ENCODE measurements around the gene TMEM165.

Gene TMEM165

GRCh38 chr4:55407764-55408163, 12.0 kb downstream of the TMEM165 start:
- no peak for DNase-seq

DNA sequence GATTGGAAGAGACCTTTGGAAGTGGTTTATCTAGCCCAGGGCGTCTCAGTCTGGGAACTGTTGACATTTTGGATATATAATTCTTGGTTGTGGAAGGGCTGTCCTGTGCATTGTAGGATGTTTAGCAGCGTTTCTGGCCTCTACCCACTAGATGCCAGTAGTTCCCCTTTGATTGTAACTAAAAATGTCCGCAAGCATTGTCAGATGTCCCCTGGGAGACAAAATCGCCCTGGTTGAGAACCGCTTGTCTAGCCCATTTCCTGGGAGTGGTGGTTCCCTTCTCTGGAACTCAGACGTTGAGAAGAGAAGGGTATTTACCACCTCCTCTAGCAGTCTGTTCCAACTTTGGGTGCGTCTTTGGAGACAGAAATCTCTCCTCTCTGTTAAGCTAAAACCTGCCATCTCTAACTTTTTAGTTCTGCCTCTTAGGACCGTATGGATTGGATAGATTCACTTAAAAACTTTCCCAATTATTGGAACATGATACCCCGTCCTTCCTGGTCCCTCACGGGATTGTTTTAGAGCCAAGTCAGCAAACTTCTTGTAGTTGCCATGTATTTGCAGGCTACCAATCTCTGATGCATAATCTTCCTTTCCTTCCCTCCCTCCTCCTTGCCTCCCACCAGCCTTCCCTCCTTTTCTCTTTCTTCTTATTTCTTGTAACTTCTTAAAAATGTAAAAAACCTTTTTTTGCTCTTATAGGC, 13.9 kb downstream of the TMEM165 start:
- peak; percentile 62 for DNase-seq

DNA sequence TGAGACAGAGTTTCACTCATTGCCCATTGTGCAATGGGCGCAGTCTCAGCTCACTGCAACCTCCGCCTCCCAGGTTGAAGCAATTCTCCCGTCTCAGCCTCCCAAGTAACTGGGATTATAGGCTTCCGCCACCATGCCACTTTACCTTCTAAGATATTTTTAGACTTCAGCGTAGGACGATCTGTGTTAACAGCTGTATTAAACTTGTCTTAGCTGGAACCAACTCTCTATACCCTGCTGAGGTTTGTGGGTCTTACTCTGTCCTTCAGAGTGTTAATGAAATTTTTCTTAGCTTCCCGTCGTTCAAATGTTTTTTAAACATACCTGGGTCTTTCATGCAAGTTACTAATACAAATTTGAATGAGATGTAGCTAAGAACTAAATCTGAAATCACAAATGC, 14.7 kb downstream of the TMEM165 start:
- no peak for DNase-seq

- DNase-seq: no peak
Measured at GRCh38 chr4:55411621-55412020, 15.9 kb downstream of the TMEM165 start.

DNA sequence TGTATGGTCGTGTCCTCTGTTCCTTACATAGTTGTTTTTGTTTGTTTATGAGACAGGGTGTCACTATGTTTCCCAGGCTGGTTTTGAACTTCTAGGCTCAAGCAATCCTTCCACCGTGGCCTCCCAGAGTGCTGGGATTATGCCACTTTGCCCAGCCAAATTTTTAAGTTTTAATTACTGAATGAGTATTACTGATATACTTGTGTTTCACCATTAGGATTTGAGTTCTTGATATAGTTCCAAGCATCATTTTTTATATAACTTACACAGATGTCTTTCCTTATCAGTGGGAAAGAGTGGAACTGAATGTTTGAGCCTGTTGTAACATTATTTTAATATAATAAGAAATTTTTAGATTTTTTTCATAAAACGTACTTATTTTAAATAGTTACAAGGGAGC, 20.4 kb downstream of the TMEM165 start:
- DNase-seq: no peak

DNA sequence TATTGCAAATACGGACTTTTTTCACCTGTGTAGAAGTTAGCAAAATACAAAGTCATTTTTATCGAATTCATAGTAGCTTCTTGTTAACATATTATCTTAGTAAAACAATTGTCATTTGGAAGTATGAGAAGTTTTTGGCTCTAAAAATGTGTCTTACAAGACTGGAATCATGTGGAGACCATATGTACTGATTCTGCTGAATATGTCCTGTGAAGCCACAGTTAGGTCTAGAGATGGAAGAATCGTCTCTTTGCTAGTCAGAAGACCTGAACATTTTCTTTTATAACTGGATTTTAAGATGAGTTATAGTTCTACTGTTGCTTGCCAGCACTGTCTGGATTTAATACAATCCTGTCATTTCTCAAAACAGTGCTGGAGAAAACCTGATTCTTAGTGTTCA, 29.0 kb downstream of the TMEM165 start:
- no peak for DNase-seq

GRCh38 chr4:55431710-55432336, 36.1 kb downstream of the TMEM165 start:
- no peak for DNase-seq

- DNase-seq: no peak
Measured at GRCh38 chr4:55435141-55435841, 39.5 kb downstream of the TMEM165 start.

- DNase-seq: no peak
Measured at GRCh38 chr4:55437356-55437796, 41.6 kb downstream of the TMEM165 start.

DNA sequence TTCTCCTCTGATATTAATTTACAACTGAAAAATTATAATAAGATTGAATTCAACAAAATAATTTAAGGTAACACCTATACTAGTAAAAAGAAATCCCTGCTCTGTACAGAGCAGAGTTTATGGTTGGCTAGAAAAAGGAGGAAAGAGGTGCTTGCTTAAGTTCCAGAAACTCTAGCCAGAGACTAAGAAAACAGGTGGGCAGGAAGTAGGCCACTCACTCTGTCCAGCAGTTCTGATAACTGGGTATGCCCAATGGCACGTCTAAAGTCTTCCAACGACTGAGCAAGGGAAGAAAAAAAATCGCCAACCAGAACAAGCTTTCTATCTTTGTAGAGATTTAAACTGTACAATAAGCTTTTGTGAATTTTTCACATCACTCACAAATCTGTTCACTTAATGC, 42.1 kb downstream of the TMEM165 start:
- no peak for DNase-seq

- no peak for DNase-seq
Measured at GRCh38 chr4:55438314-55438713, 42.6 kb downstream of the TMEM165 start.

GRCh38 chr4:55439023-55439422, 43.3 kb downstream of the TMEM165 start:
- no peak for DNase-seq

- DNase-seq: no peak
Measured at GRCh38 chr4:55440786-55441185, 45.0 kb downstream of the TMEM165 start.

- no peak for DNase-seq
Measured at GRCh38 chr4:55442541-55442940, 46.8 kb downstream of the TMEM165 start.

- no peak for DNase-seq
Measured at GRCh38 chr4:55444827-55445226, 49.1 kb downstream of the TMEM165 start.

DNA sequence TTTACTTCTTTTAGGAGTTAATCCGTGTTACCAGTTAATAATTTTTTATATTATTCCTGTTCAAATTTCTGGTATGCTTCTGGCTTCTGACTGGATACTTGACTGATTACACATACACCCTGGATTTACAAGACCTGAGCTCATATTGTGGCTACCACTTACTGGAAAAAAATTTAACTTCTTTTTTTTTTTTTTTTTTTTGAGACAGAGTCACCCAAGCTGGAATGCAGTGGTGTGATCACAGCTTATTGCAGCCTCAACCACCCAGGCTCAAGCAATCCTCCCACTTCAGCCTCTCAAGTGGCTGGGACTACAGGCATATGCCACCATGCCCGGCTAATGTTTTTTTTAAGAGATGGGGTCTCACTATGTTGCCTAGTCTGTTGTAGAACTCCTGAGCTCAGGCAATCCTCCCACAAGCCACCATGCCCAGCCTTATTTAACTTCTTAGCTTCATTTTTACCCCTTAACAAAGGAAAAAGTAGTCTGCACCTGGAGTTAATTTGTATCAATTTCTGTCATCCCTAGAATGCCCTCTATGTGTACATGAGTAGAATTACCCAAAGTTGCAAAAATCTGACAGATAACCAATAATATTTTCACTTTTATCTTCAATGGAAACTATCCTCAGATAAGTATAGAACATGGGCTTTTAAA, 50.3 kb downstream of the TMEM165 start:
- DNase-seq: no peak

DNA sequence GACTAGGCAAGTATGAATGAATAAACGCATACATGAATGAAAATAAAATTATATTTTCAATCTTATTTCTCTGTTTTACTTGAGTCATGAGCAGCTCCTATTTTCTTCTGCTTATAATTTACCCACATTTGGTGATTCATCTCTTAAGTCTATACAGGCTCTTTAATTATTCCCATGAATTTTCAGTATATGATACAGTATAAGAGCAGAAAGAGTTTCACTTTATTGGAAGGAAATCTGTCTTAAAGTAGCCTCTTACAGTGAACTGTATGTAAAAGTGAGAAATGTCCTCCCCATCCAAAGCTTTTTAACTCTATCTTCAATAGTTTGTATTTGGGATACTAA, 50.8 kb downstream of the TMEM165 start:
- no peak for DNase-seq

GRCh38 chr4:55447108-55447708, 51.5 kb downstream of the TMEM165 start:
- DNase-seq: no peak

- DNase-seq: no peak
Measured at GRCh38 chr4:55447831-55448230, 52.1 kb downstream of the TMEM165 start.

GRCh38 chr4:55450566-55450965, 54.8 kb downstream of the TMEM165 start:
- no peak for DNase-seq

GRCh38 chr4:55458164-55458563, 62.4 kb downstream of the TMEM165 start:
- peak; percentile 68 for DNase-seq

- DNase-seq: no peak
Measured at GRCh38 chr4:55458611-55459010, 62.9 kb downstream of the TMEM165 start.

- DNase-seq: no peak
Measured at GRCh38 chr4:55466001-55466400, 70.2 kb downstream of the TMEM165 start.

Measured in MV-4-11 (cell line).